D341Med (cell line): ENCODE data around the gene CCDC107.
A peak's percentile ranks its signal among the peaks of the same experiment; 100 is the strongest.
"Not testable (repeated sequence)": the region's sequence is repeated elsewhere in the genome, so short reads cannot be mapped to it uniquely, and the experiment has no call there.

Source experiments
- DNase-seq: peaks from one replicate; pipeline ENCODE4 v3.0.0; 2012; ENCODE audit warnings: low spot score

The CCDC107 gene

GRCh38 chr9:35638751-35639150 is 19.3 kb upstream of the CCDC107 start:
- DNase-seq = not testable (repeated sequence)

- DNase-seq = not testable (repeated sequence)
Observed at GRCh38 chr9:35639225-35639624, 18.9 kb upstream of the CCDC107 start.

GRCh38 chr9:35639631-35640030 is 18.5 kb upstream of the CCDC107 start:
- no peak for DNase-seq

- not testable (repeated sequence) for DNase-seq
Observed at GRCh38 chr9:35640431-35640830, 17.7 kb upstream of the CCDC107 start.

GRCh38 chr9:35641478-35641877 is 16.6 kb upstream of the CCDC107 start:
- DNase-seq = not testable (repeated sequence)

GRCh38 chr9:35643046-35643445 is 15.0 kb upstream of the CCDC107 start:
- no peak for DNase-seq

- DNase-seq = not testable (repeated sequence)
Observed at GRCh38 chr9:35645736-35646135, 12.4 kb upstream of the CCDC107 start.

GRCh38 chr9:35646153-35646532 is 11.9 kb upstream of the CCDC107 start:
- peak; percentile 41 for DNase-seq

- peak; percentile 97 for DNase-seq
Observed at GRCh38 chr9:35646533-35647265, 11.4 kb upstream of the CCDC107 start.

GRCh38 chr9:35649431-35650340 is 8.4 kb upstream of the CCDC107 start:
- DNase-seq = no peak

GRCh38 chr9:35650341-35651158 is 7.5 kb upstream of the CCDC107 start, which contains the start of gene SIT1:
TSS of gene SIT1 (minus strand) at chr9:35650931. CDS start at chr9:35650853, 78 bp downstream.
- no peak for DNase-seq

- no peak for DNase-seq
Observed at GRCh38 chr9:35651956-35652828, 5.9 kb upstream of the CCDC107 start.

- no peak for DNase-seq
Observed at GRCh38 chr9:35652829-35653209, 5.3 kb upstream of the CCDC107 start.

GRCh38 chr9:35653611-35654010 is 4.5 kb upstream of the CCDC107 start:
- no peak for DNase-seq

GRCh38 chr9:35656348-35656747 is 1.7 kb upstream of the CCDC107 start:
- DNase-seq = no peak

GRCh38 chr9:35656831-35657545 is 1.1 kb upstream of the CCDC107 start:
- peak; percentile 53 for DNase-seq

GRCh38 chr9:35657546-35658136 is 451 bp upstream of the CCDC107 start, which contains the start of gene RMRP:
TSS of gene RMRP (minus strand) at chr9:35658019.
- DNase-seq = peak; percentile 90

GRCh38 chr9:35658968-35659220 is 802 bp downstream of the CCDC107 start:
- DNase-seq = no peak

GRCh38 chr9:35659340-35659739 is 1.2 kb downstream of the CCDC107 start:
- no peak for DNase-seq

GRCh38 chr9:35660966-35661415 is 2.9 kb downstream of the CCDC107 start:
- no peak for DNase-seq
